SK-N-SH (cell line): ENCODE data around the gene USP25. TPM values are rescaled to one million over a fixed set of nuclear protein-coding genes. Genes with fewer than 3 reads are reported as not detected.

ENCODE experiments used
- CTCF ChIA-PET: fragments of 300-600, 350-600 bp; formaldehyde crosslinking; extraction: SDS; loops from one replicate; lab custom pipeline; 2021; lab: Yijun Ruan, JAX
- POLR2A ChIA-PET: fragments of 350-600 bp; sonication (Branson Sonifier 250); formaldehyde crosslinking; extraction: SDS; loops from one replicate; lab custom pipeline; 2020; ENCODE audit warnings: antibody characterized with exemption, inconsistent platforms; lab: Yijun Ruan, JAX
- DNase-seq: peaks from one replicate; pipeline ENCODE4 v3.0.0; 2012
- H2AFZ ChIP-seq: fragments of 200-600 bp; sonication (generic); 2 replicates; pipeline ENCODE4 v1.8.1; 2016; ENCODE audit warnings: antibody characterized with exemption, mild to moderate bottlenecking, low read depth
- H3F3A ChIP-seq: fragments of 200-600 bp; sonication (generic); replicated peaks from 2 replicates; pipeline ENCODE3; 2016; ENCODE audit warnings: antibody characterized with exemption, mild to moderate bottlenecking; ENCODE audit not compliant: insufficient read depth
- H3K27ac ChIP-seq, 2 experiments: fragments of 200-500 bp in 1 of 2; fragments of 200-600 bp in 1 of 2; sonication (Bioruptor generic) in 1 of 2; sonication (generic), shearing (Covaris generic) in 1 of 2; 2 replicates each; pipeline versions ENCODE4 v1.5.1 to v1.6.1; 2014 to 2016; ENCODE audit warnings: low read depth in 2 of 2, inconsistent platforms in 1 of 2, low read length in 1 of 2, mild to moderate bottlenecking in 1 of 2, mixed read lengths in 1 of 2
- H3K27me3 ChIP-seq: fragments of 200-600 bp; sonication (generic), shearing (Covaris generic); 2 replicates; pipeline ENCODE4 v1.6.1; 2016; ENCODE audit warnings: mixed run types; ENCODE audit not compliant: insufficient read depth
- H3K36me3 ChIP-seq, 2 experiments: fragments of 200-500 bp in 1 of 2; fragments of 200-600 bp in 1 of 2; sonication (Bioruptor generic) in 1 of 2; sonication (generic) in 1 of 2; replicated peaks in 1 of 2; 2 replicates each; pipeline versions ENCODE3 to v1.5.1; 2014 to 2016; ENCODE audit warnings: low read length in 1 of 2, mild to moderate bottlenecking in 1 of 2; ENCODE audit not compliant: insufficient read depth in 2 of 2, control insufficient read depth in 1 of 2
- H3K4me1 ChIP-seq, 2 experiments: fragments of 200-500 bp in 1 of 2; fragments of 200-600 bp in 1 of 2; sonication (Bioruptor generic) in 1 of 2; sonication (generic), shearing (Covaris generic) in 1 of 2; 2 replicates each; pipeline versions ENCODE4 v1.5.1 to v1.6.1; 2014 to 2016; ENCODE audit warnings: low read depth in 1 of 2, low read length in 1 of 2, mixed run types in 1 of 2; ENCODE audit not compliant: insufficient read depth in 2 of 2, control insufficient read depth in 1 of 2
- H3K4me2 ChIP-seq: fragments of 200-600 bp; sonication (generic), shearing (Covaris generic); 2 replicates; pipeline ENCODE4 v1.6.1; 2017; ENCODE audit warnings: mixed run types
- H3K4me3 ChIP-seq, 2 experiments: fragments of 200-500 bp in 1 of 2; fragments of 200-600 bp in 1 of 2; sonication (Bioruptor generic) in 1 of 2; sonication (generic), shearing (Covaris generic) in 1 of 2; 2 replicates each; pipeline versions ENCODE4 v1.5.1 to v1.8.1; 2014 to 2016; ENCODE audit warnings: low read depth in 2 of 2, inconsistent platforms in 1 of 2, low read length in 1 of 2, mild to moderate bottlenecking in 1 of 2, mixed read lengths in 1 of 2, moderate library complexity in 1 of 2
- H3K79me2 ChIP-seq: fragments of 200-600 bp; sonication (generic); 2 replicates; pipeline ENCODE4 v1.8.1; 2017; ENCODE audit warnings: mild to moderate bottlenecking; ENCODE audit not compliant: insufficient read depth
- H3K9ac ChIP-seq: fragments of 200-600 bp; sonication (generic); 2 replicates; pipeline ENCODE4 v1.6.1; 2017; ENCODE audit warnings: mixed run types
- H3K9me2 ChIP-seq: fragments of 200-600 bp; sonication (generic); 2 replicates; pipeline ENCODE4 v1.6.1; 2017; ENCODE audit warnings: mixed run types
- H3K9me3 ChIP-seq: fragments of 200-600 bp; sonication (generic); 2 replicates; pipeline ENCODE4 v1.6.1; 2017; ENCODE audit warnings: mixed run types, mild to moderate bottlenecking, moderate library complexity
- H4K20me1 ChIP-seq: fragments of 200-600 bp; sonication (generic); 2 replicates; pipeline ENCODE4 v1.6.1; 2017; ENCODE audit warnings: mild to moderate bottlenecking, mixed run types; ENCODE audit not compliant: insufficient read depth
- CHD2 ChIP-seq: fragments of 150-350 bp; IDR thresholded peaks from 2 replicates; pipeline ENCODE4 v1.6.1; 2018; ENCODE audit warnings: low read length; ENCODE audit not compliant: partially characterized antibody
- EP300 ChIP-seq, 2 experiments: IDR thresholded peaks; 2 replicates each; pipeline versions ENCODE4 v1.4.0 to v1.6.1; 2012; ENCODE audit warnings: borderline replicate concordance in 1 of 2, low read depth in 1 of 2, low read length in 1 of 2
- EZH2phosphoT487 ChIP-seq: fragments of 200-600 bp; sonication (generic); IDR thresholded peaks from 2 replicates; pipeline ENCODE4 v1.6.1; 2017; ENCODE audit warnings: low read depth, mixed run types, mild to moderate bottlenecking, antibody characterized with exemption, moderate library complexity, borderline replicate concordance
- FOSL2 ChIP-seq: IDR thresholded peaks from 2 replicates; pipeline ENCODE4 v1.4.0; 2012; ENCODE audit warnings: low read depth, mild to moderate bottlenecking, moderate library complexity, borderline replicate concordance
- FOXJ3 ChIP-seq: sonication (generic); formaldehyde crosslinking; IDR thresholded peaks from 2 replicates; pipeline ENCODE4 v1.5.1; 2020; ENCODE audit warnings: mild to moderate bottlenecking, missing genetic modification reagents
- GABPA ChIP-seq: IDR thresholded peaks from 2 replicates; pipeline ENCODE4 v1.4.0; 2012; ENCODE audit warnings: low read depth, mild to moderate bottlenecking
- GATA2 ChIP-seq: sonication (generic); formaldehyde crosslinking; IDR thresholded peaks from 2 replicates; pipeline ENCODE4 v1.5.0; 2020; ENCODE audit warnings: mild to moderate bottlenecking, missing genetic modification reagents
- NFIC ChIP-seq: IDR thresholded peaks from 2 replicates; pipeline ENCODE4 v1.4.0; 2012; ENCODE audit warnings: borderline replicate concordance
- RAD21 ChIP-seq: IDR thresholded peaks from 2 replicates; pipeline ENCODE4 v1.6.1; 2012; ENCODE audit warnings: mild to moderate bottlenecking, low read length
- RCOR1 ChIP-seq: fragments of 150-350 bp; IDR thresholded peaks from 2 replicates; pipeline ENCODE4 v1.6.1; 2017; ENCODE audit warnings: antibody characterized with exemption, low read length
- TAF1 ChIP-seq: IDR thresholded peaks from 2 replicates; pipeline ENCODE4 v1.6.1; 2012; ENCODE audit warnings: low read depth, mild to moderate bottlenecking, low read length, moderate library complexity, borderline replicate concordance
- TEAD4 ChIP-seq: IDR thresholded peaks from 2 replicates; pipeline ENCODE4 v1.4.0; 2012; ENCODE audit warnings: mild to moderate bottlenecking, borderline replicate concordance; ENCODE audit not compliant: insufficient read depth
- WGBS: methylation state at CpG from one replicate; pipeline ENCODE4 v1.1.6; 2017; ENCODE audit warnings: low lambda C conversion rate; 5-methylcytosine and 5-hydroxymethylcytosine counted together
- polyA plus RNA-seq, 3 experiments: library from polyadenylated mRNA; depleted of rRNA; stranded (reverse); fragments of >200 nt; gene quantifications; 2 replicates each; pipeline ENCODE4 v1.2.3, GENCODE V29; 2012
- TF ChIP-seq, protein P1 (sequence below): fragments of 150-350 bp; IDR thresholded peaks from 2 replicates; pipeline ENCODE4 v1.6.1; 2017; ENCODE audit warnings: antibody characterized with exemption, low read length, low read depth, borderline replicate concordance
- TF ChIP-seq, protein P2 (sequence below): IDR thresholded peaks from 2 replicates; pipeline ENCODE4 v1.6.1; 2012; ENCODE audit warnings: mild to moderate bottlenecking, low read depth, low read length, moderate library complexity
- TF ChIP-seq, protein P3 (sequence below): fragments of 200-600 bp; sonication (generic); IDR thresholded peaks from 2 replicates; pipeline ENCODE4 v1.6.1; 2017; ENCODE audit warnings: antibody characterized with exemption, mild to moderate bottlenecking, moderate library complexity
- TF ChIP-seq, protein P4 (sequence below): IDR thresholded peaks from 2 replicates; pipeline ENCODE4 v1.4.0; 2012; ENCODE audit warnings: low read depth, borderline replicate concordance

Gene USP25
- polyA plus RNA-seq, 1 of the 3 experiments (the other 2 are of a cell fraction), result 4.6 TPM

DNA sequence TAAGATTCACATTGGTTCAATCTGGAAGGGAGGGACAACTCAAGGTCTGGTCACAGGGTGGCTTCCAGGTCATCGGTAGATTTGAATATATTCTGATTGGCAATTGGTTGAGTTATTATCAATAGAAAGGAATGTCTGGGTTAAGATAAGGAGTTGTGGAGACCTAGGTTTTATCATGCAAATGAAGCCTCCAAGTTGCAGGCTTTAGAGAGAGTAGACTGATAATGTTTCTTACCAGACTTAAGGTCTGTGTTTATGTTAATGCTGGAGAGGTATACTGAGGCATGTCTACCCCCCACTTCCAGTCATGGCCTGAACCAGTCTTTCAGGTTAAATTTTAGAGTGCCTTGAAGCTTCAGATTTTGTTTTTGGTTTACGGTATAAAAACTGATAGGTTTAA lies 29.7 kb downstream of the USP25 start (continued):
- TF ChIP-seq CHD2 (no peak), FOXJ3 (CRISPR knock-in tag) (no peak)

DNA sequence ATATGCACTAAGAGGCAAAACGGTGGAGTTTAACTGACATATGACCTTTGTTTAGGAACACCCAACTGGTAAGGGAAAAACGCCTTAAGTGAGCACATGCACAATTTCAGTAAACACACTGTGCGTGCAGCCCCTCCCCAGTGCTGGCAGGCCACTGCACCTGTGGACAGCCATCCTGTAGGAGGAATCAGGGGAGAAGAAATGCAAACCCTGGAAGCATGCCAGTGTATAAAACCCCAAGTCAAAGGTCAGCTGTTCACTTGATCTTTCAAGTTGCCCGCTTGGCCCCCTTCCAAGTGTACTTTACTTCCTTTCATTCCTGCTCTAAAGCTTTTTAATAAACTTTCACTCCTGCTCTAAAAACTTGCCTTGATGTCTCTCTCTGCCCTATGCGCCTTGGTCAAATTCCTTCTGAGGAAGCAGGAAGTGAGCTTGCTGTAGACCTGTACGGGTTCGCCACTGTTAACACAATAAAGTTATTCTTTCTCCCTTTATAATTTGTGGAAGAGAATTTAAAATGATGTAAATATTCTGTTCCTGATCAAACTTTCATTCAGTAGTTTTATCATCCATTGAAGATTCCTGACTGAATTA lies 31.8 kb downstream of the USP25 start:
- peaks cover 0 to under 1% of the 10 kb centered on the region in 2 experiments for H3K36me3 ChIP-seq
- H3K27me3 ChIP-seq, result no peaks in the 10 kb centered on the region
- H2AFZ ChIP-seq, result no peak overlapping the region
- no peak overlapping the region for H3K4me3 ChIP-seq
- TF ChIP-seq, protein P1, sequence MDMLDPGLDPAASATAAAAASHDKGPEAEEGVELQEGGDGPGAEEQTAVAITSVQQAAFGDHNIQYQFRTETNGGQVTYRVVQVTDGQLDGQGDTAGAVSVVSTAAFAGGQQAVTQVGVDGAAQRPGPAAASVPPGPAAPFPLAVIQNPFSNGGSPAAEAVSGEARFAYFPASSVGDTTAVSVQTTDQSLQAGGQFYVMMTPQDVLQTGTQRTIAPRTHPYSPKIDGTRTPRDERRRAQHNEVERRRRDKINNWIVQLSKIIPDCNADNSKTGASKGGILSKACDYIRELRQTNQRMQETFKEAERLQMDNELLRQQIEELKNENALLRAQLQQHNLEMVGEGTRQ, result no peak
- H3K9me3 ChIP-seq, result no peaks in the 10 kb centered on the region
- no peaks in the 10 kb centered on the region for H4K20me1 ChIP-seq
- peaks cover 30% of the 10 kb centered on the region for H3K79me2 ChIP-seq
- no peaks in the 10 kb centered on the region for H3F3A ChIP-seq
- 87% methylated on average over 7 of the region's 7 CpGs for WGBS
- H3K4me2 ChIP-seq, result no peak overlapping the region
- no peaks in the 10 kb centered on the region for H3K9me2 ChIP-seq
- no peak overlapping the region for H3K9ac ChIP-seq
- CTCF ChIA-PET, result no interaction called here
- no peak overlapping the region for H3K27ac ChIP-seq
- H3K4me1 ChIP-seq, result no peaks in the 10 kb centered on the region
- no peak for DNase-seq
- POLR2A ChIA-PET, result no interaction called here

DNA sequence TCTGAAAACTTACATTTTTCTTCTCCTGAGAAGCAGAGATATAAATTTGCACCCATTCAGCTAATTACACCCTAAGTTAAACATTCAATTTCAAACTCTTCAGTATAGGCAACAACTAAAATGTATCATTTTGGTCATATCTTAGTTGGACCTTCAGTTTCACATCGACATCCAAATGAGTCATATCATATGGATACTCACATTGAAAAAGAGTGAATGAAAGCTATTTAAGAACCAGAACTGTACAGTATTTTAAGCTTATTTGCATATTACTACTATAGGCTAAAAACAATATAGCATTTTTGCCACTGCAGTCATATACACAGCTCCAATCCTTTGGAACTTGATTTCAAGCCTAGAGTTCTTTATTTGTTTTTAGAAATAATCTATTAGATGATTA lies 33.6 kb downstream of the USP25 start:
- no peak for DNase-seq
- H3F3A ChIP-seq, result no peaks in the 10 kb centered on the region
- no peaks in the 10 kb centered on the region for H3K4me1 ChIP-seq
- no peak overlapping the region for H3K9ac ChIP-seq
- H3K27me3 ChIP-seq, result no peaks in the 10 kb centered on the region
- no peak for TF ChIP-seq TAF1
- no peak for TF ChIP-seq FOSL2
- TF ChIP-seq, protein P2, sequence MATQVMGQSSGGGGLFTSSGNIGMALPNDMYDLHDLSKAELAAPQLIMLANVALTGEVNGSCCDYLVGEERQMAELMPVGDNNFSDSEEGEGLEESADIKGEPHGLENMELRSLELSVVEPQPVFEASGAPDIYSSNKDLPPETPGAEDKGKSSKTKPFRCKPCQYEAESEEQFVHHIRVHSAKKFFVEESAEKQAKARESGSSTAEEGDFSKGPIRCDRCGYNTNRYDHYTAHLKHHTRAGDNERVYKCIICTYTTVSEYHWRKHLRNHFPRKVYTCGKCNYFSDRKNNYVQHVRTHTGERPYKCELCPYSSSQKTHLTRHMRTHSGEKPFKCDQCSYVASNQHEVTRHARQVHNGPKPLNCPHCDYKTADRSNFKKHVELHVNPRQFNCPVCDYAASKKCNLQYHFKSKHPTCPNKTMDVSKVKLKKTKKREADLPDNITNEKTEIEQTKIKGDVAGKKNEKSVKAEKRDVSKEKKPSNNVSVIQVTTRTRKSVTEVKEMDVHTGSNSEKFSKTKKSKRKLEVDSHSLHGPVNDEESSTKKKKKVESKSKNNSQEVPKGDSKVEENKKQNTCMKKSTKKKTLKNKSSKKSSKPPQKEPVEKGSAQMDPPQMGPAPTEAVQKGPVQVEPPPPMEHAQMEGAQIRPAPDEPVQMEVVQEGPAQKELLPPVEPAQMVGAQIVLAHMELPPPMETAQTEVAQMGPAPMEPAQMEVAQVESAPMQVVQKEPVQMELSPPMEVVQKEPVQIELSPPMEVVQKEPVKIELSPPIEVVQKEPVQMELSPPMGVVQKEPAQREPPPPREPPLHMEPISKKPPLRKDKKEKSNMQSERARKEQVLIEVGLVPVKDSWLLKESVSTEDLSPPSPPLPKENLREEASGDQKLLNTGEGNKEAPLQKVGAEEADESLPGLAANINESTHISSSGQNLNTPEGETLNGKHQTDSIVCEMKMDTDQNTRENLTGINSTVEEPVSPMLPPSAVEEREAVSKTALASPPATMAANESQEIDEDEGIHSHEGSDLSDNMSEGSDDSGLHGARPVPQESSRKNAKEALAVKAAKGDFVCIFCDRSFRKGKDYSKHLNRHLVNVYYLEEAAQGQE, result no peak
- TF ChIP-seq EP300 (IDR thresholded peaks at IDR 0.05; ENCODE audit: borderline replicate concordance in 1 of 2, low read depth in 1 of 2, low read length in 1 of 2), result no peak
- TF ChIP-seq, protein P3, sequence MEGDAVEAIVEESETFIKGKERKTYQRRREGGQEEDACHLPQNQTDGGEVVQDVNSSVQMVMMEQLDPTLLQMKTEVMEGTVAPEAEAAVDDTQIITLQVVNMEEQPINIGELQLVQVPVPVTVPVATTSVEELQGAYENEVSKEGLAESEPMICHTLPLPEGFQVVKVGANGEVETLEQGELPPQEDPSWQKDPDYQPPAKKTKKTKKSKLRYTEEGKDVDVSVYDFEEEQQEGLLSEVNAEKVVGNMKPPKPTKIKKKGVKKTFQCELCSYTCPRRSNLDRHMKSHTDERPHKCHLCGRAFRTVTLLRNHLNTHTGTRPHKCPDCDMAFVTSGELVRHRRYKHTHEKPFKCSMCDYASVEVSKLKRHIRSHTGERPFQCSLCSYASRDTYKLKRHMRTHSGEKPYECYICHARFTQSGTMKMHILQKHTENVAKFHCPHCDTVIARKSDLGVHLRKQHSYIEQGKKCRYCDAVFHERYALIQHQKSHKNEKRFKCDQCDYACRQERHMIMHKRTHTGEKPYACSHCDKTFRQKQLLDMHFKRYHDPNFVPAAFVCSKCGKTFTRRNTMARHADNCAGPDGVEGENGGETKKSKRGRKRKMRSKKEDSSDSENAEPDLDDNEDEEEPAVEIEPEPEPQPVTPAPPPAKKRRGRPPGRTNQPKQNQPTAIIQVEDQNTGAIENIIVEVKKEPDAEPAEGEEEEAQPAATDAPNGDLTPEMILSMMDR, result no peak
- no peak for TF ChIP-seq GATA2 (CRISPR knock-in tag)
- TF ChIP-seq EZH2phosphoT487, result no peak
- no peak for TF ChIP-seq NFIC
- no peak for TF ChIP-seq GABPA
- TF ChIP-seq TEAD4, result no peak
- TF ChIP-seq, protein P4, sequence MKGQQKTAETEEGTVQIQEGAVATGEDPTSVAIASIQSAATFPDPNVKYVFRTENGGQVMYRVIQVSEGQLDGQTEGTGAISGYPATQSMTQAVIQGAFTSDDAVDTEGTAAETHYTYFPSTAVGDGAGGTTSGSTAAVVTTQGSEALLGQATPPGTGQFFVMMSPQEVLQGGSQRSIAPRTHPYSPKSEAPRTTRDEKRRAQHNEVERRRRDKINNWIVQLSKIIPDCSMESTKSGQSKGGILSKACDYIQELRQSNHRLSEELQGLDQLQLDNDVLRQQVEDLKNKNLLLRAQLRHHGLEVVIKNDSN, result no peak
- TF ChIP-seq RAD21, result no peak
- no peak for TF ChIP-seq RCOR1
- no peaks in the 10 kb centered on the region for H4K20me1 ChIP-seq
- no peaks in the 10 kb centered on the region for H3K9me3 ChIP-seq
- ChIA-PET CTCF (no interaction called here), POLR2A (no interaction called here)
- H3K9me2 ChIP-seq, result no peaks in the 10 kb centered on the region
- H3K4me3 ChIP-seq, result no peak overlapping the region
- peaks cover 0 to 2% of the 10 kb centered on the region in 2 experiments for H3K36me3 ChIP-seq
- H3K79me2 ChIP-seq, result peaks cover 13% of the 10 kb centered on the region; the same call in 1 of the 2 replicates
- no peak overlapping the region for H2AFZ ChIP-seq
- H3K27ac ChIP-seq, result no peak overlapping the region
- WGBS, result 100% methylated on average over 1 of the region's 1 CpG
- no peak overlapping the region for H3K4me2 ChIP-seq
